Smooth muscle cell (in vitro differentiated cells): Measurements from ENCODE around the gene EIF2B4. TPM values are rescaled to one million over a fixed set of nuclear protein-coding genes. Genes with fewer than 3 reads are reported as not detected.
A peak's percentile ranks its signal among the peaks of the same experiment; 100 is the strongest.

Experiments used
- DNase-seq: peaks from one replicate; lab custom pipeline; 2025; ENCODE audit not compliant: unreplicated experiment; lab: John Stamatoyannopoulos, UW
- H2AFZ ChIP-seq: fragments of 200-600 bp; sonication (generic); 2 replicates; pipeline ENCODE4 v1.6.0; 2016; ENCODE audit warnings: antibody characterized with exemption, low read depth, mild to moderate bottlenecking
- H3F3A ChIP-seq: fragments of 200-600 bp; sonication (generic); 2 replicates; pipeline ENCODE4 v1.6.0; 2017; ENCODE audit warnings: antibody characterized with exemption, low read depth
- H3K27ac ChIP-seq: fragments of 200-600 bp; sonication (generic); 2 replicates; pipeline ENCODE4 v1.5.1; 2016; ENCODE audit warnings: low read depth, mild to moderate bottlenecking
- H3K27me3 ChIP-seq: fragments of 200-600 bp; sonication (generic); 2 replicates; pipeline ENCODE4 v1.6.1; 2016; ENCODE audit warnings: low read depth, mild to moderate bottlenecking
- H3K36me3 ChIP-seq: fragments of 200-600 bp; sonication (generic); 2 replicates; pipeline ENCODE4 v1.5.1; 2016; ENCODE audit warnings: low read depth
- H3K4me1 ChIP-seq: fragments of 200-600 bp; sonication (generic); 2 replicates; pipeline ENCODE4 v1.5.1; 2016; ENCODE audit warnings: low read depth
- H3K4me2 ChIP-seq: fragments of 200-600 bp; sonication (generic); 2 replicates; pipeline ENCODE4 v1.6.0; 2016; ENCODE audit warnings: mild to moderate bottlenecking
- H3K4me3 ChIP-seq: fragments of 200-600 bp; sonication (generic); 2 replicates; pipeline ENCODE4 v1.5.1; 2016; ENCODE audit warnings: mild to moderate bottlenecking
- H3K79me2 ChIP-seq: fragments of 200-600 bp; sonication (generic); 2 replicates; pipeline ENCODE4 v1.6.0; 2016; ENCODE audit warnings: low read depth, mild to moderate bottlenecking
- H3K9ac ChIP-seq: fragments of 200-600 bp; sonication (generic); 2 replicates; pipeline ENCODE4 v1.6.0; 2016; ENCODE audit warnings: low read depth
- H3K9me3 ChIP-seq: fragments of 200-600 bp; sonication (generic); replicated peaks from 2 replicates; pipeline ENCODE4 v1.5.1; 2016; ENCODE audit warnings: low read depth
- H4K20me1 ChIP-seq: fragments of 200-600 bp; sonication (generic); 2 replicates; pipeline ENCODE4 v1.6.0; 2016; ENCODE audit warnings: low read depth
- CTCF ChIP-seq: fragments of 200-600 bp; sonication (generic); IDR thresholded peaks from 2 replicates; pipeline ENCODE4 v1.5.1; 2017; ENCODE audit warnings: borderline replicate concordance, mild to moderate bottlenecking, antibody characterized with exemption; ENCODE audit not compliant: insufficient read depth, poor library complexity, severe bottlenecking
- WGBS: methylation state at CpG from one replicate; pipeline ENCODE4 v1.1.7; 2016; ENCODE audit warnings: low lambda C conversion rate; 5-methylcytosine and 5-hydroxymethylcytosine counted together
- polyA plus RNA-seq: library from polyadenylated mRNA; unstranded; fragments of >200 nt; fragmentation: Nextera tagmentation; extraction: Ambion mirVana; gene quantifications from 2 replicates; pipeline ENCODE4 v1.2.1, GENCODE V29; 2016
- total RNA-seq: library from RNA; depleted of rRNA; stranded (reverse); fragments of >200 nt; gene quantifications from 2 replicates; pipeline ENCODE4 v1.2.3, GENCODE V29; 2014

The EIF2B4 gene
- total and polyA plus RNA-seq, 2 experiments from 2014 or later: 36.4 to 70.2 TPM

- Histone ChIP-seq H4K20me1 (peaks cover 19% of the 10 kb centered on the region), H3K27me3 (no peaks in the 10 kb centered on the region), H3K4me2 (no peak overlapping the region), H2AFZ (no peak overlapping the region), H3K27ac (no peak overlapping the region), H3F3A (no peaks in the 10 kb centered on the region), H3K4me1 (no peaks in the 10 kb centered on the region), H3K36me3 (no peaks in the 10 kb centered on the region), H3K9me3 (no peaks in the 10 kb centered on the region), H3K79me2 (peaks cover 73% of the 10 kb centered on the region), H3K4me3 (no peak overlapping the region), H3K9ac (no peak overlapping the region)
- DNase-seq: no peak
- no peak for TF ChIP-seq CTCF
- WGBS: 98% methylated on average over 9 of the region's 9 CpGs
Observed at GRCh38 chr2:27390822-27391679, 20.9 kb upstream of the EIF2B4 start.

GRCh38 chr2:27381577-27382181 is 11.5 kb upstream of the EIF2B4 start:
- Histone ChIP-seq H3K4me2 (peak overlapping the region; percentile 98), H3F3A (no peaks in the 10 kb centered on the region), H3K27me3 (no peaks in the 10 kb centered on the region), H4K20me1 (no peaks in the 10 kb centered on the region), H3K9me3 (no peaks in the 10 kb centered on the region), H3K36me3 (peaks cover 8% of the 10 kb centered on the region), H3K27ac (peak overlapping the region; percentile 94), H3K4me1 (peaks cover 7% of the 10 kb centered on the region), H3K4me3 (no peak overlapping the region), H3K9ac (peak overlapping the region; percentile 97), H3K79me2 (peaks cover 19% of the 10 kb centered on the region), H2AFZ (no peak overlapping the region)
- no peak for DNase-seq
- WGBS: 94% methylated on average over 10 of the region's 10 CpGs
- no peak for TF ChIP-seq CTCF

DNA sequence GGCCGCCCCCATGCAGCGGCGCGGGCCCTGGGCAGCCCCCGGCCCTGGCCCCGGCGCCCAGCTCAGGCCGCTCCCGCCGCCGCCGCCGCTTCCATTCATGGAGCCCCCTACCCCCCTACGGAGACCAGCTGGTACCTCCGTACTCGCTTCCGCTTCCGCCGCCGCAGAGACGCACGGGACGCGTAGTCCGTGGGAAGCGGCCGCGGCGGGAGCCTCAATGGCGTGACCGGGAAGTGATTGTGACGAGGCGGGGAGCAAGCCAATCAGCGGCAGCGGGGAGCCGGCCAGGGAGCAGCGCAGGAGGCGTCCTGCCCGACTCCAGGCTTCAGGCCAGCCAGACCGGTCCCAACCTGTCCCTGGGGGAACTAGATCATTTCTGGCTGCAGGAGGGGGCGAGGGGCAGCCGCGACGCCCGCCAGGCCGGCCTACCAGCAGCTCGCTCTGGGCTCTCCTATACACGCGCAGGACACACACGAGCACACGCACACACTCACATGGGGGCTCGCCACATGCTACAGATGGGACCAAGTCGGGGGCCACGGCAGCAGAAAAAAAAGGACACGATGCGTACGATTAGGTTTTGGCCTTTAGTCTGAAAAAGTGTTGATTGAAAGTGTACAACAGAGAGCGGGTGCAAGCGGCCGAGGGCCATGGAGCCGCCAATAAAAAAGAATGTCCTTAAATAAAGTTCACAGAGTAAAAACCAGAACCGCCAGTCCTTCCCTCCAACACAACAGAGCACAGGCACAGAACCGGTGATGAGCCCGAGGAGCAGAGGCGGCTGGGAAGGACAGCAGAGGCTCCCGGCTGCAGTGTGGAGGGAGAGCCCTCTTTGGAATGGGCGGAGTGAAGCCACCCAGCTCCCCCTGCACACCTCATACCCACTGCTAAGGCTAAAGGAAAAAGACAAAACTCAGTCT is 10.7 kb upstream of the EIF2B4 start, which contains the start of gene ZNF513:
Gene ZNF513, minus strand, starts transcription at position 109 of the 920 bp plus-strand sequence. CDS start 208 bp downstream, outside the sequence.
- Histone ChIP-seq H3K4me2 (peak within 1 kb of the TSS; percentile 98), H4K20me1 (no peaks in the 10 kb centered on the region), H3K4me1 (peaks cover 7% of the 10 kb centered on the region), H3K27me3 (no peaks in the 10 kb centered on the region), H3F3A (peaks cover 1% of the 10 kb centered on the region), H3K9me3 (no peaks in the 10 kb centered on the region), H3K4me3 (peak within 1 kb of the TSS; percentile 78), H3K27ac (peak within 1 kb of the TSS; percentile 94), H3K9ac (peak within 1 kb of the TSS; percentile 97), H2AFZ (peak within 1 kb of the TSS; percentile 32), H3K79me2 (peaks cover 19% of the 10 kb centered on the region), H3K36me3 (peaks cover 8% of the 10 kb centered on the region)
- no peak for TF ChIP-seq CTCF
- DNase-seq: peak; percentile 69
- WGBS: 27% methylated on average over 55 of the region's 67 CpGs
